GM06990 (cell line): Measurements from ENCODE around the gene PLA2G4F.

Experiments used
- DNase-seq: peaks from one replicate; pipeline ENCODE4 v3.0.0-alpha.2; 2011; ENCODE audit not compliant: insufficient read length; ENCODE audit errors: extremely low read depth
- H3K27me3 ChIP-seq: replicated peaks from 2 replicates; pipeline ENCODE4 v1.6.0; 2011; ENCODE audit warnings: low read length; ENCODE audit not compliant: control insufficient read depth, insufficient read depth
- H3K36me3 ChIP-seq: 2 replicates; pipeline ENCODE4 v1.5.1; 2011; ENCODE audit warnings: low read length; ENCODE audit not compliant: control insufficient read depth, insufficient read depth
- H3K4me3 ChIP-seq: replicated peaks from 2 replicates; pipeline ENCODE4 v1.5.1; 2011; ENCODE audit warnings: low read depth, mild to moderate bottlenecking, control low read depth, low read length
- TF ChIP-seq, protein P1 (sequence below): IDR thresholded peaks from 2 replicates; pipeline ENCODE4 v1.5.1; 2011; ENCODE audit warnings: low read length, control low read depth, mild to moderate bottlenecking, inconsistent platforms; ENCODE audit not compliant: insufficient read depth, poor library complexity, severe bottlenecking

The PLA2G4F gene, protein sequence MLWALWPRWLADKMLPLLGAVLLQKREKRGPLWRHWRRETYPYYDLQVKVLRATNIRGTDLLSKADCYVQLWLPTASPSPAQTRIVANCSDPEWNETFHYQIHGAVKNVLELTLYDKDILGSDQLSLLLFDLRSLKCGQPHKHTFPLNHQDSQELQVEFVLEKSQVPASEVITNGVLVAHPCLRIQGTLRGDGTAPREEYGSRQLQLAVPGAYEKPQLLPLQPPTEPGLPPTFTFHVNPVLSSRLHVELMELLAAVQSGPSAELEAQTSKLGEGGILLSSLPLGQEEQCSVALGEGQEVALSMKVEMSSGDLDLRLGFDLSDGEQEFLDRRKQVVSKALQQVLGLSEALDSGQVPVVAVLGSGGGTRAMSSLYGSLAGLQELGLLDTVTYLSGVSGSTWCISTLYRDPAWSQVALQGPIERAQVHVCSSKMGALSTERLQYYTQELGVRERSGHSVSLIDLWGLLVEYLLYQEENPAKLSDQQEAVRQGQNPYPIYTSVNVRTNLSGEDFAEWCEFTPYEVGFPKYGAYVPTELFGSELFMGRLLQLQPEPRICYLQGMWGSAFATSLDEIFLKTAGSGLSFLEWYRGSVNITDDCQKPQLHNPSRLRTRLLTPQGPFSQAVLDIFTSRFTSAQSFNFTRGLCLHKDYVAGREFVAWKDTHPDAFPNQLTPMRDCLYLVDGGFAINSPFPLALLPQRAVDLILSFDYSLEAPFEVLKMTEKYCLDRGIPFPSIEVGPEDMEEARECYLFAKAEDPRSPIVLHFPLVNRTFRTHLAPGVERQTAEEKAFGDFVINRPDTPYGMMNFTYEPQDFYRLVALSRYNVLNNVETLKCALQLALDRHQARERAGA

DNA sequence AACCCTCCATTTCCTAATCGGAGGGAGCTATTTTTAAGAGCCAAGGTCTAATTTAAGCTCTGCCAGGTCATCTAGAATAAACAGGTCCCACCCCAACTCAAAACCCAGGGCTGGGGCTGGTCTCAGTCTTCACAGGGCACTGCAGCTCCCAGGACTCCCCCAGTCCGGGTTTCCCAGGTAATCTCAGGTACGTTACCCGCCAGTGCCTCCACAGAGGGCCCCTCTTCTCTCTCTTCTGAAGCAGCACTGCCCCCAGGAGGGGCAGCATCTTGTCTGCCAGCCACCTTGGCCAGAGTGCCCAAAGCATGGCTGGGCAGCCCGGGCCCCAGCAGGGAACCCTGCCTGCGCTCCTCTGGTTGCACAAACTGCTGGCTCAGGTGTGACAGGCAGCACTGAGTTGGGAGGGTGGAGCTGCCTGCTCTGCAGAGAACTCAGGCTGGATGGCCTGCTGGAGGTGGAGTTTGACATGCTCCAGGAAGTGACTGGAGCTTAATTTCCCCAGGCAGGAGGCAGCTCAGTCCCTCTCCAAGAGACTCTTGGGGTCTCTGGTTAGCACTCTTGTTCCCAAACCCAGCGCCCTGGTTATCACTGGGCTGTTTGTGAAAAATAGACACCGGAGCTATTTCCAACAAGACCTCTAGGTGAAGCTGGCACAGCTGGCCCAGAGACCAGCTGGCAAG, at the start of gene PLA2G4F:
Gene PLA2G4F (minus strand): TSS at position 394 of the 680 bp plus-strand sequence. CDS start 87 bp downstream, at position 307.
- no peaks in the 10 kb centered on the region for H3K27me3 ChIP-seq
- peaks cover 14% of the 10 kb centered on the region for H3K36me3 ChIP-seq
- no peak for DNase-seq
- TF ChIP-seq, protein P1, sequence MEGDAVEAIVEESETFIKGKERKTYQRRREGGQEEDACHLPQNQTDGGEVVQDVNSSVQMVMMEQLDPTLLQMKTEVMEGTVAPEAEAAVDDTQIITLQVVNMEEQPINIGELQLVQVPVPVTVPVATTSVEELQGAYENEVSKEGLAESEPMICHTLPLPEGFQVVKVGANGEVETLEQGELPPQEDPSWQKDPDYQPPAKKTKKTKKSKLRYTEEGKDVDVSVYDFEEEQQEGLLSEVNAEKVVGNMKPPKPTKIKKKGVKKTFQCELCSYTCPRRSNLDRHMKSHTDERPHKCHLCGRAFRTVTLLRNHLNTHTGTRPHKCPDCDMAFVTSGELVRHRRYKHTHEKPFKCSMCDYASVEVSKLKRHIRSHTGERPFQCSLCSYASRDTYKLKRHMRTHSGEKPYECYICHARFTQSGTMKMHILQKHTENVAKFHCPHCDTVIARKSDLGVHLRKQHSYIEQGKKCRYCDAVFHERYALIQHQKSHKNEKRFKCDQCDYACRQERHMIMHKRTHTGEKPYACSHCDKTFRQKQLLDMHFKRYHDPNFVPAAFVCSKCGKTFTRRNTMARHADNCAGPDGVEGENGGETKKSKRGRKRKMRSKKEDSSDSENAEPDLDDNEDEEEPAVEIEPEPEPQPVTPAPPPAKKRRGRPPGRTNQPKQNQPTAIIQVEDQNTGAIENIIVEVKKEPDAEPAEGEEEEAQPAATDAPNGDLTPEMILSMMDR = no peak
- H3K4me3 ChIP-seq = no peak within 1 kb of the TSS

DNA sequence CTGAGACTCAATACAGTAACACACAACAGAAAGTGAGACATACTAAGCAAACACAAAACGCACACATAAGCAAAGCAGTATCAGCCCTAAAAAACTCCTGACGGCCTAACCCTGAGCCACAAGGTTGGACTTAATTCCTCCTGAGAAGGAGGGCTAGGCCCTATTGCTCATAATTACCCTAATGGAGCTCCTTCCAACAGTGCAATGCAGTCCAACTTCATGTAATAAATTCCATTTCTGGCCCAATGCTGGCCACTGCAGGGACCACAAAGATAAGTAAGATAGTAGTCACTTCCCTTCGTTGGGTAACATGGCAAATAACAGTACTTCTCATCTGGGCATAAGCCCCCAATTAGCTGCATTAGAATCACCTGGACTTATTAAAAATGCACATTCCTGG, 47.5 kb upstream of the PLA2G4F start:
- H3K4me3 ChIP-seq = no peak overlapping the region
- no peak for DNase-seq
- H3K36me3 ChIP-seq = no peaks in the 10 kb centered on the region; the same call in 1 of the 2 replicates
- no peaks in the 10 kb centered on the region for H3K27me3 ChIP-seq
- TF ChIP-seq, protein P1 = no peak

DNA sequence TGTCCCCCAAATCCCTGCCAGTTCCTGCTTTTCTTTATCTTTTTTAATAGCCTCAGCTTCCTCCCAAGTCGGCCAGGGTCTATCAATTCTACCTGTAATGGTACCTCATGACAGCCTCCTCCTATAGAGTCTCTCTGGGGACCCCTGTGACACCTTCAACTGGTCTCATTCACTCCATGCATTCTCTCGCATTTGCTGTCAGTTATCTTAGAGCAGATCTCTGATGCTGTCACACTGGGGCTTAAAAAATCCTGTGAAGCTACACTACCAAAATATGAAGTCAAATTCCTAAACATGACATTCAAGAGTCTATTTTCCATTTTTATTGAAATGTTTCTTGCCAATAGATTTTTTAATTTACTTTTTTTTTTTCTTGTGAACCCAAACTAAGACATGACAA, 46.2 kb upstream of the PLA2G4F start:
- H3K36me3 ChIP-seq = peaks cover 2% of the 10 kb centered on the region; the same call in 1 of the 2 replicates
- TF ChIP-seq, protein P1 = no peak
- H3K4me3 ChIP-seq = no peak overlapping the region
- DNase-seq = no peak
- no peaks in the 10 kb centered on the region for H3K27me3 ChIP-seq

DNA sequence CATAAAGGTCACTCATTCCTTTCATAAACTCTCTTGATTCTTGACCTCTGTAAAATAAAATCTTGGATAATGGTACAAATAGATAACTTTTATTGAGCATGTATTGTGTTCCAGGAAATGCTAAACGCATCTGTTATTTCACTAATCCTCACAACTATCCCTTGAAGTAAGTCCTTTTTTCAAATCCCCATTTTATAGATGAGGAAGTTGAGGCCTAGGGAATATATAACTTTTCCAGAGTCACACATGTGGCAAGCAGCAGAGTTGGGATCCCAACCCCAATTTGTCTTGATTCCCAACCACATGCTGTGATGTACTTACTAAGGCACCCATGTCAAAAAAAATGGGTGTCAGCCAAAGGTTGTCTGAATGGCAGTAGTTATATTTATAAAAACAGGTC, 45.4 kb upstream of the PLA2G4F start:
- TF ChIP-seq, protein P1 = no peak
- Histone ChIP-seq H3K27me3 (no peaks in the 10 kb centered on the region), H3K36me3 (peaks cover 2% of the 10 kb centered on the region; the same call in 1 of the 2 replicates), H3K4me3 (no peak overlapping the region)
- no peak for DNase-seq

DNA sequence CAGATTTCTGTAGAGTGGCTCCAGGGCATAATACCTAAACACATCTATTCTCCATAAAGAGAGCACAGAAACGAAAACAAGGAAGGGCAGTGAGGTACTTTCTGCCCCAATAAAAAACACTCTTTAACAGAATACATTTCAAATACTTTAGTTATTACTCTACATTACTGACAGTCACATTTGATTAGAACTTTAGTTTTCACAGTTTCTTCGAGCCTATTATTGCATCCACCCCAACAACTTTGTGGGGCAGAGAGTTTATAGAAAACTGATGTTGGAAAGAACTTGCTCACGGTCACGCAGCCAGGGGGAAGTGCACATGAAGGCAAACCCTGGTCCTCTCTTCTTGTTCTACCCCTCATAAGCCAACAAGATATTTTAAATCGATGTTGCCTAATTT, 42.7 kb upstream of the PLA2G4F start:
- TF ChIP-seq, protein P1 = no peak
- H3K36me3 ChIP-seq = peaks cover 4% of the 10 kb centered on the region
- DNase-seq = no peak
- no peak overlapping the region for H3K4me3 ChIP-seq
- no peaks in the 10 kb centered on the region for H3K27me3 ChIP-seq
